ENCODE data around the gene MSMB. TPM values are rescaled to one million over a fixed set of nuclear protein-coding genes. Genes with fewer than 3 reads are reported as not detected.
"Not testable (repeated sequence)": the region's sequence is repeated elsewhere in the genome, so short reads cannot be mapped to it uniquely, and the experiment has no call there.

The MSMB gene, protein sequence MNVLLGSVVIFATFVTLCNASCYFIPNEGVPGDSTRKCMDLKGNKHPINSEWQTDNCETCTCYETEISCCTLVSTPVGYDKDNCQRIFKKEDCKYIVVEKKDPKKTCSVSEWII
- not detected in 2 replicates for total RNA-seq (2014; rRNA removed; shearing (Covaris generic); ENCODE audit: low replicate concordance)

DNA sequence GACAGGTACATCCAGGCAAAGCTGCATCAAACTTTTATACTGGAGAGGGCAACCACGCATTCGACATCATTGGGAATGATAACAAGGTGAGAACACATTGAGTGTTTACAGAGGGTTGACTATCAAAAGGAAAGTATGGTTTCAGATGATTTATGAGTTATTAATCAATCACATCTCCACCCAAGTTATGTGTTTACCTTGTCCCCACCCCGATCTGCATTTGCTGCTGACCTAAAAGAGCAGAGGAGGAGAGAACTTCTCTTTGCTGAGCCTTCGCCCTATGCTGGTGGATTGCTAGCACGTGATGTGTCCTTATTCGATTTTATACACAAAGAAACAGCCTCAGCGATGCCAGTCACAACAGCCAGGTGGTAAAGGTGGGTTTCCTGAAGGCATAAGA is at the start of gene MSMB:
Gene MSMB, minus strand, starts transcription at position 9 of the 400 bp plus-strand sequence. CDS start 32 bp downstream, outside the sequence.
- Histone ChIP-seq H3K27ac (ENCODE audit: low read length) (no peak within 1 kb of the TSS), H3K27me3 (ENCODE audit: low read length) (no peaks in the 10 kb centered on the region), H3K9ac (ENCODE audit: low read length) (no peak within 1 kb of the TSS), H4K20me1 (ENCODE audit: insufficient read depth, low read depth, low read length) (no peaks in the 10 kb centered on the region), H3K4me3 (ENCODE audit: low read length) (no peak within 1 kb of the TSS), H3K4me2 (ENCODE audit: low read depth, low read length, poor library complexity, severe bottlenecking) (no peak within 1 kb of the TSS), H3K36me3 (ENCODE audit: insufficient read depth, low read length) (no peaks in the 10 kb centered on the region), H2AFZ (ENCODE audit: low read length) (no peak within 1 kb of the TSS), H3K9me3 (ENCODE audit: low read length) (no peaks in the 10 kb centered on the region), H3K4me1 (ENCODE audit: low read length) (no peaks in the 10 kb centered on the region), H3K79me2 (ENCODE audit: low read length) (no peaks in the 10 kb centered on the region), H3K9me2 (replicated peaks; ENCODE audit: insufficient read depth, low read length) (no peaks in the 10 kb centered on the region)
- no peak for DNase-seq

DNA sequence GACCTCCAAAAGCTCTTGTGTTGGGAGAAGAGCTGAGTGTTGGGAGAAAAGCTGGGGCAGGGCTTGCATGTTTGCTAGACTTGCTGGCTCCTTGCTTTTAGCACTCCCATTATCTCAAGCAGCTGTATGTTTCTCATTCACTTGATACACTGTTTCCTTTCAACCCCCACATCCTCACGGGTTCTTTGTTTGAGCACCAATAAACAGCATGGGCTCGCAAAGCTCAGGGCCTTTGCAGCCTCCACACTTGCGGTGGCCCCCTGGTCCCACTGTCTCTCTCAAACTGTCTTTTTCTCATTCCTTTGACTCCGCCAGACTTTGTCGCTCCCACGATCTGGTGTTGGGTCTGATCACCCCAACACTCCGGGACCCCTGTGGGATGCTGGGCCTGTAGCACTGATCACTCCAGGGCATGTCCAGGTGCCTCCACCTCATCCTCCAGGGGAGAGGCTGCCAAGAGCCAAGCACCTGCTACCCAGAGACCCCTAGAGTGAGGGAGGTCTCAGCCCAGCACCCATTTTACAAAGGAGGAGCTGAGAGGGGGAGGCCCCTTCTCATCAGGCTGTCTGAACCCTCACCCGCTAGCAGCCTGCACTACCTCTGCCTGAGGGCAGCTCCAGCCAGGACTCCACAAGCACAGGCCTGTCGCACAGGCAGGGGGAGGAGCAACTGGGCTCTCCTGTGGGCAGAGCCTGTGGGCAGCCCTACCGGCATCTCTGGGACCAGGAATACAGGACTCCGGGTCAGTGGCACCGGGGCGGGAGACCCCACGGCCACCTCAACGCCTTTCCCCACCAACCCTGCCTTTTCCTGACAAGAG is 49.1 kb upstream of the MSMB start:
- Histone ChIP-seq H4K20me1 (ENCODE audit: insufficient read depth, low read depth, low read length) (no peaks in the 10 kb centered on the region), H3K27me3 (ENCODE audit: low read length) (no peaks in the 10 kb centered on the region), H3K4me3 (ENCODE audit: low read length) (no peak overlapping the region), H2AFZ (ENCODE audit: low read length) (no peak overlapping the region), H3K36me3 (ENCODE audit: insufficient read depth, low read length) (no peaks in the 10 kb centered on the region), H3K4me1 (ENCODE audit: low read length) (no peaks in the 10 kb centered on the region; the same call in 1 of the 2 replicates), H3K9me2 (replicated peaks; ENCODE audit: insufficient read depth, low read length) (no peaks in the 10 kb centered on the region), H3K79me2 (ENCODE audit: low read length) (no peaks in the 10 kb centered on the region), H3K27ac (ENCODE audit: low read length) (no peak overlapping the region), H3K4me2 (ENCODE audit: low read depth, low read length, poor library complexity, severe bottlenecking) (no peak overlapping the region), H3K9me3 (ENCODE audit: low read length) (no peaks in the 10 kb centered on the region), H3K9ac (ENCODE audit: low read length) (no peak overlapping the region)
- DNase-seq = no peak

DNA sequence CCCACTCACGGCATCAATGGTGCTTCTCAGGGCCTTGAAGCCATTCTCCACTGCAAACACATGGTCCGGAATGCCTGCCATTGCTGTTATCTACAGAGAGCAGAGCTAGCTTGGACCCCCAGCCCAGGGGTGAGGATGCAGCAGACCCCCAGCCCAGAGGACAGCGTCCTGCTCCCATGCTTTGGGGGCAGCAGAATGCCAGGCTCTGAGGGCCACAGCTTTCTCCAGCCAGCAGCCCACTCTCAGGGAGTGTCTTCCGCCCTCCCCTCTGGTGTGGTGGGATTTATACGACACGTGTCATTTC is 48.1 kb upstream of the MSMB start:
- Histone ChIP-seq H3K4me3 (ENCODE audit: low read length) (no peak overlapping the region), H3K9ac (ENCODE audit: low read length) (no peak overlapping the region), H3K9me2 (replicated peaks; ENCODE audit: insufficient read depth, low read length) (no peaks in the 10 kb centered on the region), H4K20me1 (ENCODE audit: insufficient read depth, low read depth, low read length) (no peaks in the 10 kb centered on the region), H3K36me3 (ENCODE audit: insufficient read depth, low read length) (no peaks in the 10 kb centered on the region), H3K9me3 (ENCODE audit: low read length) (no peaks in the 10 kb centered on the region), H2AFZ (ENCODE audit: low read length) (no peak overlapping the region), H3K4me1 (ENCODE audit: low read length) (no peaks in the 10 kb centered on the region; the same call in 1 of the 2 replicates), H3K4me2 (ENCODE audit: low read depth, low read length, poor library complexity, severe bottlenecking) (no peak overlapping the region), H3K79me2 (ENCODE audit: low read length) (no peaks in the 10 kb centered on the region), H3K27me3 (ENCODE audit: low read length) (no peaks in the 10 kb centered on the region), H3K27ac (ENCODE audit: low read length) (no peak overlapping the region)
- no peak for DNase-seq

DNA sequence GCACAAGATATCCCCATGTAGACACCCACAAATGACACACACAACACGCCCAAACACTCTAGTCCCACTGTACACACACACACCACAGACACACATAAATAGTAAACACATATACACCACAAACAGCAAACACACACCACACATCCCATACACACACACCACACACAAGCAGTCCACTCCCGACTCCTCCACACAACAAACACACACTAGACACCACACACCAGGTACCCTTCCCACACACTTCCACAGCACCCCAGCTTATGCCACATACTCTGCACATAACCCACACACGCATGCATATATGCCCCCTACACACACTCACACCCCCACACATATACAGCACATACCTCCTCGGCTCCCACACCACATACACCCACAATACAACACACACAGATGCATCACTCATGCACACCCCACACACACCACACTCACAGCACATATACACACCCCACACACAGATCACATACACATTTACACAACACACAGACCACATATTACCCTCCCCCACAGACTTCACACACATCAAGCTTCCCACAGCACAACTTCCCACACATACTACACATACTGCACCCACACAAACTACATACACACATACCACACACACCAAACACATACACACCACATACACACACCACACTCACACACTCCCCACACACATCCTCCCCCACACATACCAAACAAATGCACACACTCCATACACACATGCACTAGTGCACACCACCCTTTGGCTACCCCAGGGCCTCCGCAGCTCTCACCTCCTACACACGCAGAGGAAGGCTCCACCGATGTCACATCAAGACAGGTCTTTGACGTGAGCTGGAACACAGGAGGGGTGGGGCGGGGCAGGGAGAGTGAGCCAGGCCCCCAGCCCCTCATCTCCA is 47.5 kb upstream of the MSMB start:
- not testable (repeated sequence) for H3K27me3 ChIP-seq (ENCODE audit: low read length); H3K27ac ChIP-seq (ENCODE audit: low read length); H3K4me1 ChIP-seq (ENCODE audit: low read length); H3K9me2 ChIP-seq (replicated peaks; ENCODE audit: insufficient read depth, low read length); H3K9me3 ChIP-seq (ENCODE audit: low read length); H3K9ac ChIP-seq (ENCODE audit: low read length); H4K20me1 ChIP-seq (ENCODE audit: insufficient read depth, low read depth, low read length); H3K79me2 ChIP-seq (ENCODE audit: low read length); H3K4me3 ChIP-seq (ENCODE audit: low read length); H3K4me2 ChIP-seq (ENCODE audit: low read depth, low read length, poor library complexity, severe bottlenecking); DNase-seq; H3K36me3 ChIP-seq (ENCODE audit: insufficient read depth, low read length); H2AFZ ChIP-seq (ENCODE audit: low read length)

DNA sequence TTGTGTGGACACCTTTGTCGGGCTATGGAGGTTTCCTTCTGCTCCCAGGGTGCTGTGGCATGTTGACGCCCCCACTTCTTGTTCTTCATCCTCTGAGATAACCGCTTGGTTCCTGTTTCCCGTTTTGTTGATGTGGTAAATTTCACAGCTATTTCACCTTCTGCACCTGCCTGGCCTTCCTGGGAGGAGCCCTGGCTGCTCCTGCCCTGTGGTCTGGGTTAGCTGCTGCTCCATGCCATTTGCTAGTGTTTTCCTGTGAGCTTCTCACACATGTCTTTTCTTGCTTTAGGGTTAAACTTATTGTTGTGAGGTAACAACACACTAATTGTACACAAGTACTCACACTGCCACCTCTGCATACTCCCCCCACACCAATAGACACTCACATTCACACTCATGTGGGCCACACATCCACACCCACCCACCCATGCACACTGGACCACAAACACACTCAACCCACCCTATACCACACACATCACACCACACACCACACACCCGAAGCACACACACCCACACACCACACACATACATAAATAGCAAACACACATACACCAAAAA is 46.5 kb upstream of the MSMB start:
- H3K27me3 ChIP-seq (ENCODE audit: low read length) = no peaks in the 10 kb centered on the region
- H3K4me3 ChIP-seq (ENCODE audit: low read length) = no peak overlapping the region
- H3K4me1 ChIP-seq (ENCODE audit: low read length) = no peaks in the 10 kb centered on the region; the same call in 1 of the 2 replicates
- H3K4me2 ChIP-seq (ENCODE audit: low read depth, low read length, poor library complexity, severe bottlenecking) = no peak overlapping the region
- H3K9me2 ChIP-seq (replicated peaks; ENCODE audit: insufficient read depth, low read length) = no peaks in the 10 kb centered on the region
- no peaks in the 10 kb centered on the region for H3K9me3 ChIP-seq (ENCODE audit: low read length)
- no peaks in the 10 kb centered on the region for H3K79me2 ChIP-seq (ENCODE audit: low read length)
- H3K9ac ChIP-seq (ENCODE audit: low read length) = no peak overlapping the region
- H2AFZ ChIP-seq (ENCODE audit: low read length) = no peak overlapping the region
- no peak overlapping the region for H3K27ac ChIP-seq (ENCODE audit: low read length)
- H3K36me3 ChIP-seq (ENCODE audit: insufficient read depth, low read length) = no peaks in the 10 kb centered on the region
- H4K20me1 ChIP-seq (ENCODE audit: insufficient read depth, low read depth, low read length) = no peaks in the 10 kb centered on the region
- no peak for DNase-seq

DNA sequence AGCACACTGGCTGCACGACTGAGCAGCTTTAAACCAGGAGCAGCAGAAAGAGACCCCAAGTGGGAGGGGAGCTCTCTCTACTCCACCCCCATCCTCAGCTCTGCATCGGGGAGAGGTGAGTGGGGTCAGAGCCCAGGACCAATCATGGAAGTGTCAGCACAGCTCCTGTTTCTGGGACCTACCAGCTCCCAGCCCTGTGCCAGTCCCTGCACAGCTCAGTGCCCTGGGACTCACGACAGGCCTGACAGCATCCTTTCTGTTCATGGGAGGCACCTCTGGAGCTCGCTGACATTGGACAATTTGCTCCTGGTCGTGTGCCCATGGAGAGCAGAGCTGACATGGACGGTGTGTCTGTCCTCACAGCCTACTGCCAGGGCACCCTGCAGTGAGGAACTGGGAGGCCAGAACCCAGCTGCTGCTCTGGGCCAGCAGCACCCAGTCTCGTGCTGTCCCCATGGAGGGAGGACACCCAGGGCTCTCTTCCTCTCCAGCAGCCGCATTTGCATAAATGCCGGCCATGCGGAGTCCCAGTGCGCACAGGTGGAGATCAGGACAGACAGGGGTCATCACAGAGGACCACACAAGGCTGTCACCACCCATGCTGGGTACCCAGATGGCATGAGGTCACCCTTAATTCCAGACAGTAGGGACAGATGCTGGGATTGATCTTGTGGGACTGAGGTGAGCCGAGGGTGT is 45.9 kb upstream of the MSMB start:
- Histone ChIP-seq H4K20me1 (ENCODE audit: insufficient read depth, low read depth, low read length) (no peaks in the 10 kb centered on the region), H3K27me3 (ENCODE audit: low read length) (no peaks in the 10 kb centered on the region), H3K4me3 (ENCODE audit: low read length) (no peak overlapping the region), H3K27ac (ENCODE audit: low read length) (no peak overlapping the region), H2AFZ (ENCODE audit: low read length) (no peak overlapping the region), H3K36me3 (ENCODE audit: insufficient read depth, low read length) (no peaks in the 10 kb centered on the region), H3K9ac (ENCODE audit: low read length) (no peak overlapping the region), H3K79me2 (ENCODE audit: low read length) (no peaks in the 10 kb centered on the region), H3K4me2 (ENCODE audit: low read depth, low read length, poor library complexity, severe bottlenecking) (no peak overlapping the region), H3K4me1 (ENCODE audit: low read length) (no peaks in the 10 kb centered on the region; the same call in 1 of the 2 replicates), H3K9me3 (ENCODE audit: low read length) (no peaks in the 10 kb centered on the region), H3K9me2 (replicated peaks; ENCODE audit: insufficient read depth, low read length) (no peaks in the 10 kb centered on the region)
- DNase-seq = no peak

DNA sequence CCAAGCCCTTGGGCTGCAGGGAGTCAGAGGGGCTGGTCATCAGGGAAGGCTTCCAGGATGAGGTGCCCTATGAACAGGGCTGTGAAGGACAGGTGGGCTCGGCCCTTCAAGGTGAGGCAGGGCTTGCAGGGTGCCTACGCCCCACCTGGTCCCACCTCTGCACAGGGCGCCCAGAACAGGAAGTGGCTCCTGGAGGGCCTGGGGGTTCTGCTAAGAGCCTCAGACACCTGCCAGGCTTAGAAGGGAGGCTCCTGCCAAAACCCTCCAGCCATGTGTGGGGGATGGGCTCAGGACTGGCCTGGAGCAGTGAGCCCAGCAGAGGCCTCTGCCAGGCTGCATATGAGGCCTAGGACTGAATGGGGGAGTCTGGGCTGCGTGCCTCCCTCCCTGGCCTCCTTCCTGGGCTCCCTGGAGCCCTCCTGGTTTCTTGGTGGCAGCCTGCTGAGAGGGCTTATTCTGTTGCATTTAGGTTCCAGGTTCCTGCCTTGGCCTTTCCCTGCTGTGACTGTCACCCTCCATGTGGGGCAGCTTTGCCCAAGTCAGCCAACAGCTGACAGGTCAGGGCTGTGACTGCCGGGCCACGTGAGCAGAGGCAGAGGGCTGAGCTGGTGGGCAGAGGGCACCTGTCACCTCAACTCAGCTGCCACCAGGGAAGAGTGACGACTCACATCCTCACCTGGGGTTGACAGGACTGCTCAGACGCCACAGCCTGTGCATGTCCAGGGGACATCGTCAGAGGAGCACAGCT is 45.2 kb upstream of the MSMB start:
- Histone ChIP-seq H3K79me2 (ENCODE audit: low read length) (no peaks in the 10 kb centered on the region), H3K27ac (ENCODE audit: low read length) (no peak overlapping the region), H3K9me2 (replicated peaks; ENCODE audit: insufficient read depth, low read length) (no peaks in the 10 kb centered on the region), H3K9ac (ENCODE audit: low read length) (no peak overlapping the region), H3K36me3 (ENCODE audit: insufficient read depth, low read length) (no peaks in the 10 kb centered on the region), H3K4me1 (ENCODE audit: low read length) (no peaks in the 10 kb centered on the region; the same call in 1 of the 2 replicates), H3K4me2 (ENCODE audit: low read depth, low read length, poor library complexity, severe bottlenecking) (no peak overlapping the region), H3K27me3 (ENCODE audit: low read length) (no peaks in the 10 kb centered on the region), H4K20me1 (ENCODE audit: insufficient read depth, low read depth, low read length) (no peaks in the 10 kb centered on the region), H2AFZ (ENCODE audit: low read length) (no peak overlapping the region), H3K9me3 (ENCODE audit: low read length) (no peaks in the 10 kb centered on the region), H3K4me3 (ENCODE audit: low read length) (no peak overlapping the region)
- no peak for DNase-seq

Measured in Karpas-422 (cell line).